GM21619 (cell line): Measurements from ENCODE around the gene CR2.
"Not testable (repeated sequence)": the region's sequence is repeated elsewhere in the genome, so short reads cannot be mapped to it uniquely, and the experiment has no call there.

ENCODE experiments used
- ATAC-seq: cut with Tn5 transposase; IDR thresholded peaks from one replicate; pipeline ENCODE4 v1.9.1; 2021; ENCODE audit not compliant: unreplicated experiment

CR2 gene

GRCh38 chr1:207454046-207454964, at the start of gene CR2:
TSS of gene CR2 (plus strand) at chr1:207454328. CDS start at chr1:207454419, 91 bp downstream.
- ATAC-seq: peak; percentile 69

- peak; percentile 59 for ATAC-seq
These were observed 49.1 kb upstream of the CR2 start for GRCh38 chr1:207404849-207405525.

GRCh38 chr1:207405814-207406213, 48.3 kb upstream of the CR2 start:
- ATAC-seq: no peak

GRCh38 chr1:207407655-207408260, 46.4 kb upstream of the CR2 start:
- ATAC-seq: no peak

- ATAC-seq: no peak
These were observed 41.3 kb upstream of the CR2 start for GRCh38 chr1:207412845-207413244.

- ATAC-seq: peak; percentile 87
These were observed 39.5 kb upstream of the CR2 start for GRCh38 chr1:207414606-207415108.

GRCh38 chr1:207417076-207417475, 37.1 kb upstream of the CR2 start:
- no peak for ATAC-seq

GRCh38 chr1:207418351-207418750, 35.8 kb upstream of the CR2 start:
- ATAC-seq: no peak

GRCh38 chr1:207420109-207420508, 34.0 kb upstream of the CR2 start:
- no peak for ATAC-seq

GRCh38 chr1:207421078-207421477, 33.0 kb upstream of the CR2 start:
- ATAC-seq: no peak

GRCh38 chr1:207423560-207424292, 30.4 kb upstream of the CR2 start:
- no peak for ATAC-seq

- ATAC-seq: no peak
These were observed 29.5 kb upstream of the CR2 start for GRCh38 chr1:207424570-207425131.

- ATAC-seq: no peak
These were observed 26.1 kb upstream of the CR2 start for GRCh38 chr1:207427832-207428585.

GRCh38 chr1:207428783-207429182, 25.3 kb upstream of the CR2 start:
- ATAC-seq: no peak

GRCh38 chr1:207429963-207430362, 24.2 kb upstream of the CR2 start:
- ATAC-seq: peak; percentile 57

GRCh38 chr1:207430602-207431001, 23.5 kb upstream of the CR2 start:
- ATAC-seq: no peak

- no peak for ATAC-seq
These were observed 22.6 kb upstream of the CR2 start for GRCh38 chr1:207431508-207431907.

- ATAC-seq: no peak
These were observed 20.7 kb upstream of the CR2 start for GRCh38 chr1:207433435-207433834.

GRCh38 chr1:207436746-207437145, 17.4 kb upstream of the CR2 start:
- ATAC-seq: not testable (repeated sequence)

- no peak for ATAC-seq
These were observed 13.5 kb upstream of the CR2 start for GRCh38 chr1:207440626-207441025.
